B cell (primary cell): Measurements from ENCODE around the gene CEP131. TPM values are rescaled to one million over a fixed set of nuclear protein-coding genes. Genes with fewer than 3 reads are reported as not detected.
A peak's percentile ranks its signal among the peaks of the same experiment; 100 is the strongest.

Source experiments
- ATAC-seq: fragments of 200-7000 bp; cut with Tn5 transposase; one replicate; pipeline ENCODE4 v1.10.0; 2021; ENCODE audit warnings: low read depth, mild to moderate bottlenecking, moderate number of reproducible peaks, moderate library complexity
- CTCF ChIA-PET: fragments of 350-600 bp; sonication (Branson Sonifier 250); formaldehyde crosslinking; loops from one replicate; lab custom pipeline; 2021; ENCODE audit warnings: antibody characterized with exemption, inconsistent platforms; lab: Charles Lee
- POLR2A ChIA-PET: fragments of 350-600 bp; sonication (Branson Sonifier 250); formaldehyde crosslinking; loops from one replicate; lab custom pipeline; 2021; ENCODE audit warnings: antibody characterized with exemption; lab: Charles Lee
- DNase-seq: peaks from one replicate; pipeline ENCODE4 v3.0.0; 2013
- H2AFZ ChIP-seq: 2 replicates; pipeline ENCODE4 v1.6.1; 2012; ENCODE audit warnings: mild to moderate bottlenecking, low read depth, low read length; ENCODE audit not compliant: insufficient read depth, poor library complexity, severe bottlenecking
- H3K27ac ChIP-seq, 2 donors: 1 replicate in 1 of 2; 2 replicates in 1 of 2; pipeline ENCODE4 v1.5.1; 2012 to 2013; ENCODE audit warnings: low read length in 2 of 2, mild to moderate bottlenecking in 2 of 2, moderate library complexity in 1 of 2
- H3K27me3 ChIP-seq, 4 experiments: fragments of 200-600 bp in 1 of 4; sonication (generic) in 1 of 4; replicated peaks in 1 of 4; 1 replicate in 2 of 4; 2 replicates in 2 of 4; pipeline versions ENCODE4 v1.6.1 to v1.7.0; 2013 to 2016; ENCODE audit warnings: low read length in 3 of 4, mild to moderate bottlenecking in 2 of 4, mixed read lengths in 1 of 4, moderate library complexity in 1 of 4; ENCODE audit not compliant: insufficient read depth in 4 of 4, control insufficient read depth in 3 of 4; ENCODE audit errors: control extremely low read depth in 1 of 4
- H3K36me3 ChIP-seq, 2 experiments: replicated peaks in 1 of 2; 1 replicate in 1 of 2; 2 replicates in 1 of 2; pipeline versions ENCODE4 v1.6.1 to v1.7.1; 2013; ENCODE audit warnings: low read length in 1 of 2; ENCODE audit not compliant: insufficient read depth in 2 of 2, control insufficient read depth in 1 of 2; ENCODE audit errors: control extremely low read depth in 1 of 2, extremely low read depth in 1 of 2
- H3K4me1 ChIP-seq, 2 donors: fragments of 200-600 bp in 1 of 2; sonication (generic) in 1 of 2; 1 replicate in 1 of 2; 2 replicates in 1 of 2; pipeline versions ENCODE4 v1.5.1 to v1.6.1; 2013 to 2017; ENCODE audit warnings: low read length in 2 of 2; ENCODE audit not compliant: control insufficient read depth in 2 of 2, insufficient read depth in 2 of 2
- H3K4me2 ChIP-seq: replicated peaks from 2 replicates; pipeline ENCODE3; 2012; ENCODE audit warnings: mild to moderate bottlenecking, low read depth, low read length; ENCODE audit not compliant: poor library complexity, severe bottlenecking
- H3K4me3 ChIP-seq, 5 experiments: fragments of 200-600 bp in 1 of 5; sonication (generic) in 1 of 5; 1 replicate in 3 of 5; 2 replicates in 2 of 5; pipeline versions ENCODE4 v1.5.1 to v1.7.0; 2011 to 2016; ENCODE audit warnings: low read length in 4 of 5, mild to moderate bottlenecking in 4 of 5, low read depth in 2 of 5, control low read depth in 1 of 5, moderate library complexity in 1 of 5; ENCODE audit not compliant: insufficient read depth in 1 of 5; ENCODE audit errors: control extremely low read depth in 1 of 5, extremely low read depth in 1 of 5
- H3K79me2 ChIP-seq: fragments of 200-600 bp; sonication (generic); one replicate; pipeline ENCODE4 v1.6.0; 2016; ENCODE audit warnings: low read length; ENCODE audit not compliant: control insufficient read depth, insufficient read depth
- H3K9ac ChIP-seq: fragments of 200-600 bp; sonication (generic); 2 replicates; pipeline ENCODE4 v1.6.1; 2017; ENCODE audit warnings: mild to moderate bottlenecking, low read length, moderate library complexity
- H3K9me3 ChIP-seq, 3 donors: one replicate each; pipeline versions ENCODE4 v1.6.1 to v1.7.1; 2013; ENCODE audit warnings: low read length in 2 of 3; ENCODE audit not compliant: control insufficient read depth in 2 of 3, insufficient read depth in 1 of 3; ENCODE audit errors: control extremely low read depth in 1 of 3
- H4K20me1 ChIP-seq: 2 replicates; pipeline ENCODE4 v1.6.0; 2012; ENCODE audit warnings: mild to moderate bottlenecking, low read length; ENCODE audit not compliant: insufficient read depth, control insufficient read depth, poor library complexity, severe bottlenecking
- H3K27ac Mint-ChIP-seq: one replicate; pipeline ENCODE4 v1.8.0; 2021; ENCODE audit warnings: mixed read lengths
- H3K27me3 Mint-ChIP-seq: one replicate; pipeline ENCODE4 v1.8.0; 2021; ENCODE audit warnings: mixed read lengths
- H3K4me1 Mint-ChIP-seq: one replicate; pipeline ENCODE4 v1.8.0; 2021; ENCODE audit warnings: mixed read lengths
- H3K4me3 Mint-ChIP-seq: one replicate; pipeline ENCODE4 v1.8.0; 2021; ENCODE audit warnings: mixed read lengths
- H3K9me3 Mint-ChIP-seq: one replicate; pipeline ENCODE4 v1.8.0; 2022; ENCODE audit warnings: mixed read lengths; ENCODE audit not compliant: insufficient read depth
- EZH2 ChIP-seq: IDR thresholded peaks from 2 replicates; pipeline ENCODE4 v1.6.1; 2012; ENCODE audit warnings: borderline replicate concordance, low read depth, mild to moderate bottlenecking, moderate library complexity, low read length; ENCODE audit not compliant: insufficient read depth, poor library complexity, severe bottlenecking
- WGBS: methylation state at CpG from one replicate; pipeline ENCODE4 v1.1.5; 2013; ENCODE audit warnings: missing lambda C conversion rate; ENCODE audit not compliant: insufficient coverage; 5-methylcytosine and 5-hydroxymethylcytosine counted together
- intact Hi-C: fragments of 100-400 bp; cut with micrococcal nuclease; formaldehyde crosslinking; loops from one replicate; pipeline ENCODE4 v1.10.0; 2022
- polyA plus RNA-seq: library from polyadenylated mRNA; depleted of rRNA; stranded (reverse); fragments of >200 nt; gene quantifications from 2 replicates; pipeline ENCODE4 v1.2.3, GENCODE V29; 2012
- total RNA-seq, 2 donors: library from RNA; stranded (reverse); fragments of 120-200 nt in 1 of 2; gene quantifications; 1 replicate in 1 of 2; 2 replicates in 1 of 2; pipeline versions ENCODE4 v1.2.3 to v1.2.4, GENCODE V29; 2013 to 2022
- TF ChIP-seq, protein P1 (sequence below): fragments of 200-600 bp; IDR thresholded peaks from one replicate; pipeline ENCODE4 v1.8.0; 2022; ENCODE audit warnings: antibody characterized with exemption, mild to moderate bottlenecking

The CEP131 gene
- total and polyA plus RNA-seq, 2 donors (not counting 1 experiment from before 2014, with no cell fraction given) = 18.8 to 25.5 TPM

GRCh38 chr17:81238490-81238814 is 15.7 kb upstream of the CEP131 start:
- peak overlapping the region; percentile 91 for H3K27ac Mint-ChIP-seq
- H3K4me1 Mint-ChIP-seq = peaks cover 44% of the 10 kb centered on the region
- ATAC-seq (no peak), DNase-seq (no peak)
- ChIA-PET CTCF (interaction anchor here (2.8 to 5.6 kb wide), 2 partner anchors 15 to 95 kb away, joined by 12 to 43 read pairs; partner anchors contain the start of gene CEP131), POLR2A (interaction anchor here (1.0 to 2.4 kb wide), 5 partner anchors 8 to 314 kb away, joined by 3 to 19 read pairs (median 3); partner anchors contain the start of gene CEP131)
- intact Hi-C loops = no loop called here
- Histone ChIP-seq H3K27me3 (no peaks in the 10 kb centered on the region), H3K9me3 (peaks cover 0 to 3% (median 0%) of the 10 kb centered on the region in 3 donors), H2AFZ (peak overlapping the region; percentile 96), H3K36me3 (peaks cover 0 to 28% of the 10 kb centered on the region in 2 experiments), H3K27ac (peak overlapping the region; percentile 18 to 82), H3K9ac (peak overlapping the region; percentile 97), H4K20me1 (peaks cover 78% of the 10 kb centered on the region), H3K4me3 (peak overlapping the region; percentile 24 to 90 (median 82)), H3K4me2 (peak overlapping the region; percentile 97), H3K4me1 (peaks cover 19 to 29% of the 10 kb centered on the region in 2 donors), H3K79me2 (peaks cover 78% of the 10 kb centered on the region)
- under 1% methylated on average over 26 of the region's 26 CpGs for WGBS
- no peaks in the 10 kb centered on the region for H3K27me3 Mint-ChIP-seq
- peak overlapping the region; percentile 93 for H3K4me3 Mint-ChIP-seq
- TF ChIP-seq, protein P1, sequence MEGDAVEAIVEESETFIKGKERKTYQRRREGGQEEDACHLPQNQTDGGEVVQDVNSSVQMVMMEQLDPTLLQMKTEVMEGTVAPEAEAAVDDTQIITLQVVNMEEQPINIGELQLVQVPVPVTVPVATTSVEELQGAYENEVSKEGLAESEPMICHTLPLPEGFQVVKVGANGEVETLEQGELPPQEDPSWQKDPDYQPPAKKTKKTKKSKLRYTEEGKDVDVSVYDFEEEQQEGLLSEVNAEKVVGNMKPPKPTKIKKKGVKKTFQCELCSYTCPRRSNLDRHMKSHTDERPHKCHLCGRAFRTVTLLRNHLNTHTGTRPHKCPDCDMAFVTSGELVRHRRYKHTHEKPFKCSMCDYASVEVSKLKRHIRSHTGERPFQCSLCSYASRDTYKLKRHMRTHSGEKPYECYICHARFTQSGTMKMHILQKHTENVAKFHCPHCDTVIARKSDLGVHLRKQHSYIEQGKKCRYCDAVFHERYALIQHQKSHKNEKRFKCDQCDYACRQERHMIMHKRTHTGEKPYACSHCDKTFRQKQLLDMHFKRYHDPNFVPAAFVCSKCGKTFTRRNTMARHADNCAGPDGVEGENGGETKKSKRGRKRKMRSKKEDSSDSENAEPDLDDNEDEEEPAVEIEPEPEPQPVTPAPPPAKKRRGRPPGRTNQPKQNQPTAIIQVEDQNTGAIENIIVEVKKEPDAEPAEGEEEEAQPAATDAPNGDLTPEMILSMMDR = no peak
- TF ChIP-seq EZH2 = no peak
- no peaks in the 10 kb centered on the region for H3K9me3 Mint-ChIP-seq
